ENCODE data around the gene PDHX. TPM values are rescaled to one million over a fixed set of nuclear protein-coding genes. Genes with fewer than 3 reads are reported as not detected.
A peak's percentile ranks its signal among the peaks of the same experiment; 100 is the strongest.

The PDHX gene
- total RNA-seq, 6 experiments from 2014 or later: 21.3 to 31.3 (median 28.8) TPM

DNA sequence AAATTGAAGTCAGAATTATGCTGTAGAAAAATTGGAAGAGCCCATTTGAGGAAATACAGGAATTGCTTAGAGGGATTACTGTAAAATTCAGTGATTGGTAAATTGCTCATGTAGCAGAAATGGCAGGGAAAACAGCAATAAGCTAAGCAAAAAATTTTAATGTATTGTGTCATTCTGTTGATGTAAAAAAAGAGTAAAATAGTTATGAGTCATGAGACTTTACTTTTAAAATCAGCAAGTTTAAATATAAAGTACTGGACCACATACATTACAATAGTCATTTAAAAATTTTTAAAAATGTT lies 10.4 kb downstream of the PDHX start:
- no peaks in the 10 kb centered on the region for H3K36me3 ChIP-seq
- DNase-seq (no peak), ATAC-seq (no peak)
- no peaks in the 10 kb centered on the region for H3K9me3 ChIP-seq
- H3K27ac ChIP-seq: no peak overlapping the region
- H3K4me1 ChIP-seq: peaks cover 0 to 52% (median 8%) of the 10 kb centered on the region in 4 donors
- TF ChIP-seq POLR2A (IDR thresholded peaks at IDR 0.05): no peak
- TF ChIP-seq, protein P1, sequence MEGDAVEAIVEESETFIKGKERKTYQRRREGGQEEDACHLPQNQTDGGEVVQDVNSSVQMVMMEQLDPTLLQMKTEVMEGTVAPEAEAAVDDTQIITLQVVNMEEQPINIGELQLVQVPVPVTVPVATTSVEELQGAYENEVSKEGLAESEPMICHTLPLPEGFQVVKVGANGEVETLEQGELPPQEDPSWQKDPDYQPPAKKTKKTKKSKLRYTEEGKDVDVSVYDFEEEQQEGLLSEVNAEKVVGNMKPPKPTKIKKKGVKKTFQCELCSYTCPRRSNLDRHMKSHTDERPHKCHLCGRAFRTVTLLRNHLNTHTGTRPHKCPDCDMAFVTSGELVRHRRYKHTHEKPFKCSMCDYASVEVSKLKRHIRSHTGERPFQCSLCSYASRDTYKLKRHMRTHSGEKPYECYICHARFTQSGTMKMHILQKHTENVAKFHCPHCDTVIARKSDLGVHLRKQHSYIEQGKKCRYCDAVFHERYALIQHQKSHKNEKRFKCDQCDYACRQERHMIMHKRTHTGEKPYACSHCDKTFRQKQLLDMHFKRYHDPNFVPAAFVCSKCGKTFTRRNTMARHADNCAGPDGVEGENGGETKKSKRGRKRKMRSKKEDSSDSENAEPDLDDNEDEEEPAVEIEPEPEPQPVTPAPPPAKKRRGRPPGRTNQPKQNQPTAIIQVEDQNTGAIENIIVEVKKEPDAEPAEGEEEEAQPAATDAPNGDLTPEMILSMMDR (IDR thresholded peaks at IDR 0.05): no peak
- no peaks in the 10 kb centered on the region for H3K27me3 ChIP-seq
- no peak overlapping the region for H3K4me3 ChIP-seq
- intact Hi-C loops (cut with DNase I): loop anchor here in 1 of 2 donors (10.0 kb wide), 1 partner anchor 318 kb away; no protein-coding TSS in a partner anchor

DNA sequence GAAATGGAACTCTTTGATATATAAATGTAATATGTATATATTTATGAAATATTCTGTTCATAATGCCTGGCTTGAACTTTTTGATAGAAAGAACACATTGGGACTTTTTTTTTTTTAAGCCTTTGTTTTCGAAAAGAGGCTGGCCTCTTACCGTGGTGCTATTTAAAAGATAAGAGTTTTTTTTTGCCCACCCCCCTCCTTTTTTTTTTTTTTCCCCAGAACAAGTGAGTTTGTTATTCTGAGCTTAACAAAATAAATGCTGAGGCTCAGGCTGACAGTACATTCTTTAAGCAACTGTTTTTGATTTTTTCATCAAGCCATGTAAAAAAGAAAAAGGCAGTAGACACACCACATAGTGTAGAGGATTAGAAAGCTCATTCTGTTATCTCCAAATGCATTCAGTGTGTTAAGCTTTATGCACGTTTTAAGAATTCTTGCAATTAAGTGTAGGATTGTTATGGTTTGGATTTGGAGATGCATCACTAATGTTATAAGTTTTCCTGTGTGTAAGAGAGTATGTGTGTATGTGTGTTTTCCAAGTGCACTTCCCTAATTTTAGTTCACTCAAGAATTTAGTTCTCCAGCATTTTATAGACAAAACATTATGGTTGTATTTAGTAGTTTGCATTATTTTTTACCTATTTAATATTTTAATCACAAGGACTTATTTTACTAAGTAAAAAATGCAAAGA lies 12.0 kb downstream of the PDHX start:
- no peak overlapping the region for H3K27ac ChIP-seq
- peaks cover 0 to 52% (median 8%) of the 10 kb centered on the region in 4 donors for H3K4me1 ChIP-seq
- peaks cover 0 to 9% (median 0%) of the 10 kb centered on the region in 4 donors for H3K36me3 ChIP-seq
- ATAC-seq (no peak), DNase-seq (no peak)
- no peak overlapping the region for H3K4me3 ChIP-seq
- H3K27me3 ChIP-seq: no peaks in the 10 kb centered on the region
- intact Hi-C loops (cut with DNase I): loop anchor here in 1 of 2 donors (10.0 kb wide), 1 partner anchor 316 kb away; no protein-coding TSS in a partner anchor
- TF ChIP-seq POLR2A (IDR thresholded peaks at IDR 0.05): no peak
- TF ChIP-seq, protein P1 (IDR thresholded peaks at IDR 0.05): no peak
- H3K9me3 ChIP-seq: no peaks in the 10 kb centered on the region
- 80% methylated on average over 3 of the region's 3 CpGs for WGBS (ENCODE audit: insufficient coverage, low coverage, low lambda C conversion rate, missing lambda C conversion rate)

DNA sequence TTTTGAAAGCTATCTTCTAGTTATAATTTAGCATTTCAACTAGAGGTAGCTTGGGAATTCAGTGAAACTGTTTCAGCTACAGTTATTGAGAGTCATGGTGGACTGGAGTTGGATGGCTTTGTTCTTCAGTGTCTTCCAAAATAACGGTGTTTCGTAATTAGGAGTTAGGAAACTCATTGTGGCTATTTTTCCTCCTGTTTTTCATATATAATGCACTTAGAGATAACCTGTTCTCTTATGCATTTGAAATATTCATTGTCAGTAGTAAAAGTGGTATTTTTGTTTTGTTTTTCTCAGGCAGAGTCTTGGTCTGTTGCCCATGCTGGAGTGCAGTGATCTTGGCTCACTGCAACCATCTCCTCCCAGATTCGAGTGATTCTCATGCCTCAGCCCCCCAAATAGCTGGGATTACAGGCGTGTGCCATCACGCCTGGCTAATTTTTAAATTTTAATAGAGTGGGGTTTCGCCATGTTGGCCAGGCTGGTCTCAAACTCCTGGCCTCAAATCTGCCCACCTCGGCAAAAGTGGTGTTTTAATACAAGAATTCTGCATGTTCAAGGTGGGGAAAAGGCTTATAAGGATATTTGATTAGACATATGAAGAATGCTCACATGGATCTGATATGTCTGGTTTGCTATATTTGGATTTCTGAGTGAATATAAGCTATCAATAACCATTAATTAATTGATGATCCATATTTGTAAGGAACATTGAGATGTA lies 12.7 kb downstream of the PDHX start:
- intact Hi-C loops (cut with DNase I): loop anchor here in 1 of 2 donors (10.0 kb wide), 1 partner anchor 316 kb away; no protein-coding TSS in a partner anchor
- Histone ChIP-seq H3K27me3 (no peaks in the 10 kb centered on the region), H3K27ac (no peak overlapping the region), H3K9me3 (no peaks in the 10 kb centered on the region), H3K36me3 (peaks cover 0 to 9% (median 0%) of the 10 kb centered on the region in 4 donors), H3K4me3 (no peak overlapping the region), H3K4me1 (peaks cover 0 to 50% (median 6%) of the 10 kb centered on the region in 4 donors)
- ATAC-seq (no peak), DNase-seq (no peak)
- 73% methylated on average over 7 of the region's 7 CpGs for WGBS (ENCODE audit: insufficient coverage, low coverage, low lambda C conversion rate, missing lambda C conversion rate)
- TF ChIP-seq POLR2A (IDR thresholded peaks at IDR 0.05): no peak
- TF ChIP-seq, protein P1 (IDR thresholded peaks at IDR 0.05): no peak

DNA sequence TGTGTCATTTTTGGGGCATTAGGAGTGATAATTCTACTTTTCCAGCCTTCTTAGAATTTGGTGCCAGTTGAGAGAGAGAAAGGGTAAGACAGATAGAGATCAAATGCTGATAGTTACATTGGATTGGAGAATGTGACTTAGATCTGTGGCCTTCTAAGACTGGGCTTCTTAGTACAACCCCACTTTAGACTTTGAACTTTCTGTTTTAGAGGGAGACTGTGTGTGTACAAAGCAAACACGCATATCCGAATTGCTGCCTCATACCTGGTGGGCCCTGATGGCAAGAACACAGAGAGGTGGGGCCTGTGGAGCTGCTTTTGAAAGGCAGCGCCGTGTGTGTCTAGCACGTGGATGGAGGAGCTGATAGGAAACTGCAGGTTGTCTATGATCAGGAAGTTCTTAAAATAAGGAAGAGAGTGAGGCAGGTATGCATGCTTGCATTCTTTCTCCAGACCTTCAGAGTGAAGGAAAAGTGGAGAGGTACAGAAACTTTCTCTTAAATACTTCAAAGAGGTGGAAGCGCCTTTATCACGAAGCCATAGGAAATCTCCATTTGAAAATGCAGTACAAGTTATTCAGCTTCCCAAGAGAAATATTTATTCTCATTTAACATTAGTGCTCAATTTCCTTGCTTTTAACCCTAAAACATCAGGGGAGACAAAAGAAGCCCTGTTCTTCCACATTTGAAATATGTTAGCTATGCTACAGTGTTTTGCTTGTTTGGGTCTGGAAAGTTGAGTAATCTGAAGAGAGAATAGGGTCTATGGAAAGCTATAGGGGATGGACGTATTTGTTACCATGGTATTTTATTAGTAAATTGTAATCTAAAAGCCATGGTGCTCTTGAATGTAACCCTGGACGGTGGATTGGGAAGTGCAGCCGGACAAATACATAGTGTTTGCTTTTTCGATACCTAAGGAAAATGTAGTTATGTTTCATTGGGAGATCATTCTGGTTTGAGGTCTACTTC lies 13.7 kb downstream of the PDHX start:
- ATAC-seq (peak; percentile 72 to 94 (median 83)), DNase-seq (peak in 2 of 3 donors; percentile 40 to 58)
- Histone ChIP-seq H3K9me3 (no peaks in the 10 kb centered on the region), H3K36me3 (peaks cover 0 to 9% (median 0%) of the 10 kb centered on the region in 4 donors), H3K27me3 (no peaks in the 10 kb centered on the region), H3K4me3 (no peak overlapping the region), H3K27ac (no peak overlapping the region), H3K4me1 (peaks cover 0 to 40% (median 2%) of the 10 kb centered on the region in 4 donors)
- TF ChIP-seq POLR2A (IDR thresholded peaks at IDR 0.05): no peak
- TF ChIP-seq, protein P1 (IDR thresholded peaks at IDR 0.05): no peak
- 67% methylated on average over 11 of the region's 11 CpGs for WGBS (ENCODE audit: insufficient coverage, low coverage, low lambda C conversion rate, missing lambda C conversion rate)
- intact Hi-C loops (cut with DNase I): loop anchor here in 1 of 2 donors (10.0 kb wide), 2 partner anchors 315 to 465 kb away; no protein-coding TSS in a partner anchor

Data from right lobe of liver (tissue), 6 donors.